MCF 10A (cell line): Measurements from ENCODE around the gene RALBP1. TPM values are rescaled to one million over a fixed set of nuclear protein-coding genes. Genes with fewer than 3 reads are reported as not detected.
A peak's percentile ranks its signal among the peaks of the same experiment; 100 is the strongest.

Source experiments
- BruUV-seq: library from RNA; stranded (reverse); fragments of 400-500 nt; replicated peaks from 2 replicates; lab custom pipeline; 2021; lab: Mats Ljungman, UMichigan
- CTCF ChIA-PET: fragments of 300-600 bp; sonication (Branson Sonifier 250); formaldehyde crosslinking; extraction: SDS; loops from one replicate; lab custom pipeline; 2021; ENCODE audit warnings: antibody characterized with exemption, inconsistent platforms; lab: Yijun Ruan, JAX
- POLR2A ChIA-PET: fragments of 300-600, 350-650 bp; sonication (Branson Sonifier 250); formaldehyde crosslinking; extraction: SDS; loops from one replicate; lab custom pipeline; 2020; ENCODE audit warnings: antibody characterized with exemption, inconsistent platforms; lab: Yijun Ruan, JAX
- DNase-seq: peaks from one replicate; pipeline ENCODE4 v3.0.0-alpha.2; 2018; ENCODE audit not compliant: unreplicated experiment
- H3K27ac Mint-ChIP-seq: one replicate; pipeline ENCODE4 v1.8.0; 2022; ENCODE audit warnings: mild to moderate bottlenecking, low read depth, mixed read lengths; ENCODE audit not compliant: unreplicated experiment
- H3K27me3 Mint-ChIP-seq: one replicate; pipeline ENCODE4 v1.8.0; 2022; ENCODE audit warnings: mixed read lengths; ENCODE audit not compliant: insufficient read depth, unreplicated experiment
- H3K36me3 Mint-ChIP-seq: one replicate; pipeline ENCODE4 v1.8.0; 2022; ENCODE audit warnings: mild to moderate bottlenecking, moderate library complexity, mixed read lengths; ENCODE audit not compliant: insufficient read depth, unreplicated experiment
- H3K4me1 Mint-ChIP-seq: one replicate; pipeline ENCODE4 v1.8.0; 2022; ENCODE audit warnings: mixed read lengths; ENCODE audit not compliant: insufficient read depth, unreplicated experiment
- H3K4me3 Mint-ChIP-seq: one replicate; pipeline ENCODE4 v1.8.0; 2022; ENCODE audit warnings: mild to moderate bottlenecking, moderate library complexity, mixed read lengths; ENCODE audit not compliant: unreplicated experiment
- H3K9me3 Mint-ChIP-seq: one replicate; pipeline ENCODE4 v1.8.0; 2022; ENCODE audit warnings: mixed read lengths; ENCODE audit not compliant: unreplicated experiment
- intact Hi-C: fragments of 100-400 bp; cut with micrococcal nuclease; formaldehyde crosslinking; loops from 2 replicates; pipeline ENCODE4 v1.14.1; 2022
- total RNA-seq: library from RNA; stranded (reverse); gene quantifications from 2 replicates; pipeline ENCODE4 v1.2.3, GENCODE V29; 2022
- TF ChIP-seq, protein P1 (sequence below): fragments of 200-600 bp; IDR thresholded peaks from one replicate; pipeline ENCODE4 v1.8.0; 2022; ENCODE audit warnings: antibody characterized with exemption, mild to moderate bottlenecking; ENCODE audit not compliant: unreplicated experiment

RALBP1 gene
- total RNA-seq, 1 experiment from 2014 or later: 47.0 TPM

DNA sequence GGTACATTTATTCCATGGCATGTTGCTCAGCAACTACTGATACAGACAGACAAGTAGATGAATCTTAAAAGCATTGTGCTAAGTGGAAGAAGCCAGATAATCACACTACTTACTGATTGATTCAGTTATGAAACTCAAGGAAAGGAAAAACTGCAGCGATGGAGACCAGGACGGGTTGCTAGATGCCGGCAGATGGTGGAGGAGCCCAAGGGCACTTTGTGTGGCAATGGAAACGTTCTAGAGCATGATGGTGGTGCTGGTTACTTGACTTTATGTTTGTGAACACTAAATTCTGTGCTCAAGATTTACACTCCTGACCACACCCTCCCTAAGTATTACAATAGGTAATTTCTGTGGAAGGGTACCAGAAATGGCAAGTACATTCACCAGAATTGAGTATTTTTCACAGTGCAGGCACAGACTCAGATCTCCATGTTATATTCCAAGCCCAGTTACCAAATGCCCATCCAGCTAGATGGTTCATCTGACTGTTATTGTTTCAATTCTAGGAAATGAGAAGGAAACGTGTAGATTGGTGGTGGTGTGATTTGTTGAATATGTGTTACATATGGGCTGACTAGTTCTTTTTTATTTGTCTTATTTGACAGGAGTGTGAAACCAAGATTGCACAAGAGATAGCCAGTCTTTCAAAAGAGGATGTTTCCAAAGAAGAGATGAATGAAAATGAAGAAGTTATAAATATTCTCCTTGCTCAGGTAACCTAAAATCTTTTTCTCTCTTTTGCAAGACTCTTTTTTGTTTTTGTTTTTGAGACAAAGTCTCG lies 55.1 kb downstream of the RALBP1 start:
- Mint-ChIP-seq H3K4me3 (no peak overlapping the region), H3K9me3 (peaks cover 7% of the 10 kb centered on the region), H3K4me1 (no peaks in the 10 kb centered on the region), H3K27me3 (no peaks in the 10 kb centered on the region), H3K36me3 (peaks cover 42% of the 10 kb centered on the region), H3K27ac (no peak overlapping the region)
- intact Hi-C loops: no loop called here
- peak; percentile 23 for DNase-seq
- BruUV-seq: no TSS peak
- TF ChIP-seq, protein P1, sequence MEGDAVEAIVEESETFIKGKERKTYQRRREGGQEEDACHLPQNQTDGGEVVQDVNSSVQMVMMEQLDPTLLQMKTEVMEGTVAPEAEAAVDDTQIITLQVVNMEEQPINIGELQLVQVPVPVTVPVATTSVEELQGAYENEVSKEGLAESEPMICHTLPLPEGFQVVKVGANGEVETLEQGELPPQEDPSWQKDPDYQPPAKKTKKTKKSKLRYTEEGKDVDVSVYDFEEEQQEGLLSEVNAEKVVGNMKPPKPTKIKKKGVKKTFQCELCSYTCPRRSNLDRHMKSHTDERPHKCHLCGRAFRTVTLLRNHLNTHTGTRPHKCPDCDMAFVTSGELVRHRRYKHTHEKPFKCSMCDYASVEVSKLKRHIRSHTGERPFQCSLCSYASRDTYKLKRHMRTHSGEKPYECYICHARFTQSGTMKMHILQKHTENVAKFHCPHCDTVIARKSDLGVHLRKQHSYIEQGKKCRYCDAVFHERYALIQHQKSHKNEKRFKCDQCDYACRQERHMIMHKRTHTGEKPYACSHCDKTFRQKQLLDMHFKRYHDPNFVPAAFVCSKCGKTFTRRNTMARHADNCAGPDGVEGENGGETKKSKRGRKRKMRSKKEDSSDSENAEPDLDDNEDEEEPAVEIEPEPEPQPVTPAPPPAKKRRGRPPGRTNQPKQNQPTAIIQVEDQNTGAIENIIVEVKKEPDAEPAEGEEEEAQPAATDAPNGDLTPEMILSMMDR: no peak
- CTCF ChIA-PET: interaction anchor here (0.6 to 1.5 kb wide), 3 partner anchors 12 to 23 kb away, joined by 3 to 7 read pairs (median 3); no protein-coding TSS in a partner anchor
- POLR2A ChIA-PET: no interaction called here

DNA sequence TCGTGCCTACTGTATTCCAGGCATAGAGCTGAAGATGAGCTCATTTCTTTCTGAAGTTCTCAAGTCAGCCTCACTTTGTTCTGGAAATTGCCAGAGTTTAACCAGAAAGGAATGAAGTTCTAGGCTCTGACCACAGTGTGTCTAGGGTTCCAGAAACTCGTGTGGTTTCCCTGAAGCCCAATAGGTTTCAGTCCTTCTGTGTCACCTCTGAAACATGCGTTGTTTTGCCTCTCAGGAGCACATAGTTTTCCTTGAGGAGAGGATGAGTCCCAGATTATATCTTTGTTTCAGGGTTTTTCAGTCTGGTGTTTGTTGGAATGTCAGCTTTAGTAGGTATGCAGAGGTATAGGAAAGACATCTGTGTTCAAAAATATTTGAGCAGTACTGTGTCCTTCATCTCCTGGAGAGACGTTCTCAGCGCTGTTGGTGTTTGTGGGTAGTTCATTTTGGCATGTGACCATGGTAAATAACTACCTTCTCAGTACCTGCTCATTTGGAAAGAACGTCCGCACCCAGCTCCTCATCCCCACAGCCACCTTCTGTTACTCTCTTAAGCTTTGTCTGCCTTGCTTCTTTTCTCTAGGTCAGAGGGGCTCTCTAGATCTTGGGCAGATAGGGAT lies 56.6 kb downstream of the RALBP1 start:
- Mint-ChIP-seq H3K36me3 (peaks cover 42% of the 10 kb centered on the region), H3K9me3 (peaks cover 7% of the 10 kb centered on the region), H3K4me3 (no peak overlapping the region), H3K27ac (no peak overlapping the region), H3K4me1 (peaks cover 6% of the 10 kb centered on the region), H3K27me3 (no peaks in the 10 kb centered on the region)
- ChIA-PET CTCF (interaction anchor here (0.5 kb wide), 1 partner anchor 186 kb away, joined by 4 read pairs; no protein-coding TSS in a partner anchor), POLR2A (no interaction called here)
- intact Hi-C loops: no loop called here
- no peak for DNase-seq
- no TSS peak for BruUV-seq
- TF ChIP-seq, protein P1: no peak

DNA sequence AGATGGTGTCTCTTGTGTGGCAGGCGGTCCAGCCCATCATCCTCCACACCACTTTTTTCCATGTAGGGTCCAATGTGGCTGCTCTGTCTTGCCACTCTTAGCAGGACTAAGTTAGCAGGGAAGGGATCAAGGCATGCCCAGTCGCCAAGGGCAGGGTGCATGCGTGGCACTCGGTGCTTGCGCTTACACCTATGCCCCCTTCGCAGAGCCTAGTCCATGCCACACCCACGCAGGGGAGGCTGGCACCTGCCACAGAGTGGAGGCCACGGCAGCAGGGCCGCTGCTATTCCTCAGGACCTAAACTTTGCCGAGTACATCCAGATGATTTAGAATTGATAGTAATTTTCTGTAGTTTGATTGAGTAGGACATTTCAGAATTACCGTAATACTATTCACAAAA lies 59.5 kb downstream of the RALBP1 start:
- H3K27me3 Mint-ChIP-seq: no peaks in the 10 kb centered on the region
- H3K36me3 Mint-ChIP-seq: peaks cover 23% of the 10 kb centered on the region
- H3K4me3 Mint-ChIP-seq: no peak overlapping the region
- no peak overlapping the region for H3K27ac Mint-ChIP-seq
- peaks cover 11% of the 10 kb centered on the region for H3K4me1 Mint-ChIP-seq
- TF ChIP-seq, protein P1: no peak
- H3K9me3 Mint-ChIP-seq: no peaks in the 10 kb centered on the region
- POLR2A ChIA-PET: no interaction called here
- BruUV-seq: no TSS peak
- DNase-seq: no peak
- CTCF ChIA-PET: no interaction called here
- intact Hi-C loops: no loop called here

DNA sequence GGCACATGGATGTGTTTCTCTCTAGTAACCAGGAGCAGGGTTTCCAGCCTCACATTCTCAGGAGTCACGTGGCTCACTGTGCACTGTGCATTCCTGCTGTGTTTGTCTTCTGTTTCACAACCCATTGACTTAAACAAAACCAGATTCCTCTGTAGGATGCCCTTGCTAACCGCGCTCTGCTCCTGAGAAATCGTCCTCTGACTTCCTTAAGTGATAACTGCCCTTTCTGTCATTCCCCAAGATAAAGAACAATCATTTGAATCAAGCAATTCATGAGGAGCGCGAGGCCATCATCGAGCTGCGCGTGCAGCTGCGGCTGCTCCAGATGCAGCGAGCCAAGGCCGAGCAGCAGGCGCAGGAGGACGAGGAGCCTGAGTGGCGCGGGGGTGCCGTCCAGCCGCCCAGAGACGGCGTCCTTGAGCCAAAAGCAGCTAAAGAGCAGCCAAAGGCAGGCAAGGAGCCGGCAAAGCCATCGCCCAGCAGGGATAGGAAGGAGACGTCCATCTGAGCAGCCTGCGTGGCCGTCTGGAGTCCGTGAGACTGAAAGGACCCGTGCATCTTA lies 60.2 kb downstream of the RALBP1 start:
- no TSS peak for BruUV-seq
- Mint-ChIP-seq H3K4me1 (peaks cover 17% of the 10 kb centered on the region), H3K27me3 (no peaks in the 10 kb centered on the region), H3K36me3 (peaks cover 23% of the 10 kb centered on the region), H3K9me3 (no peaks in the 10 kb centered on the region), H3K27ac (no peak overlapping the region), H3K4me3 (no peak overlapping the region)
- DNase-seq: peak; percentile 43
- POLR2A ChIA-PET: no interaction called here
- CTCF ChIA-PET: no interaction called here
- TF ChIP-seq, protein P1: no peak
- intact Hi-C loops: no loop called here
